ENCODE data around the gene VPS25.

DNA sequence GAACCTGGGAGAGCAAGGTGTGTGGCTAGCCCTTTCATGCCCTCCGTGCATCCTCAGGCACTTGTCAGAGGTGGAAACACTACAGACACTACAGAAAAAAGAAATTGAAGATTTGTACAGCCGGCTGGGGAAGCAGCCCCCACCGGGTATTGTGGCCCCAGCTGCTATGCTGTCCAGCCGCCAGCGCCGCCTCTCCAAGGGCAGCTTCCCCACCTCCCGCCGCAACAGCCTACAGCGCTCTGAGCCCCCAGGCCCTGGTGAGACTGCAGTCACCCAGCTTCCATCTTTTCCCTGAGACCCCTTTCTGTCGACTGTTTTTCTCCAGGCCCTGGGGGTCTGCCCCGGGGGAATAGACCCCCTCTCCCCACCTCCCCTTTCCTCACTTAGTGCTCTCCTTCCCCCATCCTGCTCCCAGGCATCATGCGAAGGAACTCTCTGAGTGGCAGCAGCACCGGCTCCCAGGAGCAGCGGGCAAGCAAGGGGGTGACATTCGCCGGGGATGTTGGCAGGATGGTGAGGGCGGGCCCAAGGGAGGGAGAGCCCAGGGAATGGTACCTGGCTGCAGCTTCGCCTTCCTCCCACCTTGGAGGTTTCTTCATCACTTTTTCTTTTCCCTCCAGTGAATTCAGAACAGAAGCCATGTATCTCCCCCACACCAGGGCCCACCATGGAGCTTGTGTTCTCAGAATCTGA lies 23.0 kb downstream of the VPS25 start:
- TF ChIP-seq, protein P1, sequence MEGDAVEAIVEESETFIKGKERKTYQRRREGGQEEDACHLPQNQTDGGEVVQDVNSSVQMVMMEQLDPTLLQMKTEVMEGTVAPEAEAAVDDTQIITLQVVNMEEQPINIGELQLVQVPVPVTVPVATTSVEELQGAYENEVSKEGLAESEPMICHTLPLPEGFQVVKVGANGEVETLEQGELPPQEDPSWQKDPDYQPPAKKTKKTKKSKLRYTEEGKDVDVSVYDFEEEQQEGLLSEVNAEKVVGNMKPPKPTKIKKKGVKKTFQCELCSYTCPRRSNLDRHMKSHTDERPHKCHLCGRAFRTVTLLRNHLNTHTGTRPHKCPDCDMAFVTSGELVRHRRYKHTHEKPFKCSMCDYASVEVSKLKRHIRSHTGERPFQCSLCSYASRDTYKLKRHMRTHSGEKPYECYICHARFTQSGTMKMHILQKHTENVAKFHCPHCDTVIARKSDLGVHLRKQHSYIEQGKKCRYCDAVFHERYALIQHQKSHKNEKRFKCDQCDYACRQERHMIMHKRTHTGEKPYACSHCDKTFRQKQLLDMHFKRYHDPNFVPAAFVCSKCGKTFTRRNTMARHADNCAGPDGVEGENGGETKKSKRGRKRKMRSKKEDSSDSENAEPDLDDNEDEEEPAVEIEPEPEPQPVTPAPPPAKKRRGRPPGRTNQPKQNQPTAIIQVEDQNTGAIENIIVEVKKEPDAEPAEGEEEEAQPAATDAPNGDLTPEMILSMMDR (IDR thresholded peaks at IDR 0.05 in 4 of 5, conservative IDR thresholded peaks at IDR 0.05 in 1 of 5) = no peak
- TF ChIP-seq POLR2A (IDR thresholded peaks at IDR 0.05) = no peak

Measured in gastrocnemius medialis (tissue), 4 donors.